Kidney epithelial cell (primary cell): ENCODE data around the gene MAP3K20. TPM values are rescaled to one million over a fixed set of nuclear protein-coding genes. Genes with fewer than 3 reads are reported as not detected.

Experiments used
- DNase-seq: peaks from one replicate; pipeline ENCODE4 v3.0.0-alpha.2; 2010; ENCODE audit warnings: low read depth
- H3K27me3 ChIP-seq: 2 replicates; pipeline ENCODE4 v1.6.0; 2011; ENCODE audit warnings: low read length; ENCODE audit not compliant: control insufficient read depth, insufficient read depth
- H3K36me3 ChIP-seq: 2 replicates; pipeline ENCODE4 v1.5.1; 2011; ENCODE audit warnings: low read length; ENCODE audit not compliant: control insufficient read depth, insufficient read depth
- H3K4me3 ChIP-seq: 2 replicates; pipeline ENCODE4 v1.5.1; 2011; ENCODE audit warnings: low read depth, mild to moderate bottlenecking, control low read depth, low read length
- total RNA-seq: library from RNA; depleted of rRNA; stranded (reverse); fragments of >200 nt; gene quantifications from 2 replicates; pipeline ENCODE4 v1.2.3, GENCODE V29; 2015
- TF ChIP-seq, protein P1 (sequence below): IDR thresholded peaks from 2 replicates; pipeline ENCODE4 v1.5.1; 2011; ENCODE audit warnings: mild to moderate bottlenecking, moderate library complexity, low read length, control low read depth, inconsistent platforms; ENCODE audit not compliant: insufficient read depth, poor library complexity, severe bottlenecking

Gene MAP3K20
- total RNA-seq, 1 donor from 2014 or later, result 18.9 TPM

DNA sequence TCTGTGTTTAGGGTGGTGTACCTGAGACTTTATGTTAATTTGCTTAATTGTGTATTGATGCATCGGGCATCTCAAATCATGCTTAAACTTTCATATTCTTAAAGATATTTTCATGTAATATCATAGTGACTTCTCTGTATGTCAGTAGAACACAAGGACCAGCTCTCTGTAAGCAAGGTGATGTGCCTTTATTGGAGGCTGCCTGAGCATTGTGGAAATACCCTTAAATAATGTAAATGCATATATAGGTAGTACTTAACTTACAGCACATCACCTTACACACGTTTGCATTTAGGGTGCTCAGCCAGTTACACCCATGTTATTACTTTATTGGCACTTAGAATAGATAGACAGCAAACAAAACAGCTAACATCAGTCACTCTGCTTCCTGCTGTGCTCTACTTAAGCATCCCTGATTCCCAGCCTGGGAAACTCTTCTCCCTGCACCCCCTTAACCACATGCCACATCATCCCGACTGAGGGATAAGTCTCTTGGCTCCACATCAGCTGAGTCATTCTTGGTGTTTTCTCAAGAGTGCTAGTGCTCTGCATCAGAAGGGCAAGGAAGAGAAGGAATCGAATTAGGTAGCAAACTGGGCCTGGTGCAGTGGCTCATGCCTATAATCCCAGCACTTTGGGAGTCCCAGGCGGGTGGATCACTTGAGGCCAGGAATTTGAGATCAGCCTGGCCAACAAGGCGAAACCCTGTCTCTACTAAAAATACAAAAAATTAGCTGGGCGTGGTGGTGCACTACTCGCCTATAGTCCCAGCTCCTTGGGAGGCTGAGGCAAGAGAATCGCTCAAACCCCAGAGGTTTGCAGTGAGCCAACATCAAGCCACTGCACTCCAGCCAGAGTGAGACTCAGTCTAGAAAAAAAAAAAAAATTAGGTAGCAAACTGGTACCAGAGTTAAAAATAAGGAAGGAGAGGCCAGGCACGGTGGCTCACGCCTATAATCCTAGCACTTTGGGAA lies 108.7 kb downstream of the MAP3K20 start:
- no peaks in the 10 kb centered on the region for H3K36me3 ChIP-seq
- DNase-seq, result peak; percentile 96
- no peak overlapping the region for H3K4me3 ChIP-seq
- TF ChIP-seq, protein P1, sequence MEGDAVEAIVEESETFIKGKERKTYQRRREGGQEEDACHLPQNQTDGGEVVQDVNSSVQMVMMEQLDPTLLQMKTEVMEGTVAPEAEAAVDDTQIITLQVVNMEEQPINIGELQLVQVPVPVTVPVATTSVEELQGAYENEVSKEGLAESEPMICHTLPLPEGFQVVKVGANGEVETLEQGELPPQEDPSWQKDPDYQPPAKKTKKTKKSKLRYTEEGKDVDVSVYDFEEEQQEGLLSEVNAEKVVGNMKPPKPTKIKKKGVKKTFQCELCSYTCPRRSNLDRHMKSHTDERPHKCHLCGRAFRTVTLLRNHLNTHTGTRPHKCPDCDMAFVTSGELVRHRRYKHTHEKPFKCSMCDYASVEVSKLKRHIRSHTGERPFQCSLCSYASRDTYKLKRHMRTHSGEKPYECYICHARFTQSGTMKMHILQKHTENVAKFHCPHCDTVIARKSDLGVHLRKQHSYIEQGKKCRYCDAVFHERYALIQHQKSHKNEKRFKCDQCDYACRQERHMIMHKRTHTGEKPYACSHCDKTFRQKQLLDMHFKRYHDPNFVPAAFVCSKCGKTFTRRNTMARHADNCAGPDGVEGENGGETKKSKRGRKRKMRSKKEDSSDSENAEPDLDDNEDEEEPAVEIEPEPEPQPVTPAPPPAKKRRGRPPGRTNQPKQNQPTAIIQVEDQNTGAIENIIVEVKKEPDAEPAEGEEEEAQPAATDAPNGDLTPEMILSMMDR, result no peak
- no peaks in the 10 kb centered on the region for H3K27me3 ChIP-seq

DNA sequence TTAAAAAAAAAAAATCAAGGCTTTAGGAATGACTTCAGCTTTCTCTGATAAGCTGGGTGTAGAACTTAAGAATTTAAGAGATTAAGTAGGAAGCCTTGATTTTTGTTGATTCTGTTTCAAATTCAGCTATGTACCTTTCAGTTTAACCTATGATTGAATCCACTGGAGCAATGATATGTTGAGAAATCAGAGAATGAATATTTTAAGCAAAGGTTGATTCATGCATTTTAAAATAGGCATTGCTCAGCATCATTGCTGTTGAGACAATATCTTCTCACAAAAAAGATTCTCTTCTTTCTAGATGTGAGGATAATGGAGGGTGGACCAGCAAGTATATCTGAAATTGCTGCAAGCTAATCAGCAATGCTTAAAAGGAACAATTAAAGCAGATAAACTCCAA lies 109.8 kb downstream of the MAP3K20 start:
- TF ChIP-seq, protein P1, result no peak
- H3K4me3 ChIP-seq, result no peak overlapping the region
- H3K27me3 ChIP-seq, result no peaks in the 10 kb centered on the region
- DNase-seq, result no peak
- H3K36me3 ChIP-seq, result no peaks in the 10 kb centered on the region

DNA sequence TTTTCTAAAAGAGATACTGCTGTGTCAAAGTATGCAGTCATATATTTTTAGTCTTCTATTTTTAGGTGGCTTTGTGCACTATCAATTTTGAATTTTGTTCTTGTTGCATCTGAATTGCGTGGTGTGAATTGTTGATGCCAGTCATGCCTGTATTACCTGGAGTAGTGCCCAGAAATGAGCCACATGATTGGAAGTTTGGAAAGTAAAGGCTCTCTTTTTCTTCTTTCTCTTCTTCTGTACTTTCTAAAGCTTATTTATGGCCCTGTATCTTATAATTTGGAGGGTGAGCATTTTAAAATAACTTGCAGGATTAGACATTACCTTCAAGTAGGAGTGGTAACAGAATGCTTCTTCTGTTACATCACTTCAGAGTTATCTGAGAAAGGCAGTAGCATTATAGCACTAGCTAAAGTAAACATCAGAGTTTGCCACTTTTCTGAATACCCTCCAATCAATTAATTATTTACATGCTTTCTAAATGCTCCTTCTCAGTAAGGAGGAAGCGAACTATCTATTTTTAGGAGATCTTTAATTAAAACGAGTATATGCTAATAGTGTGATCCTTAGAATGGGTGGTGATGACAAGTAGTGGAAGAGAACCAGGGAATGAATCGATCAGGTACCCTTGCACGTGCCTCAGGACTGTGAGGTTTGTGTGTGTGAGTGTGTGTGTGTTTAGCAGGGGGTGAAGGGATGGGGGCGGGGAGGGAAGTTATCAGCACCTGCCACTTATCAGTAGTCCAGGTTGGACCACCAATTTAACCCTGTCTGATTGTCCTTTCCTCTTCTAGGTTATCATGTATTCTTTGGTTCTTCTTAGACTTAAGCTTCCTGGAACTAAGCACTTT lies 112.5 kb downstream of the MAP3K20 start:
- TF ChIP-seq, protein P1, result no peak
- no peaks in the 10 kb centered on the region for H3K27me3 ChIP-seq
- no peak overlapping the region for H3K4me3 ChIP-seq
- no peak for DNase-seq
- H3K36me3 ChIP-seq, result no peaks in the 10 kb centered on the region

DNA sequence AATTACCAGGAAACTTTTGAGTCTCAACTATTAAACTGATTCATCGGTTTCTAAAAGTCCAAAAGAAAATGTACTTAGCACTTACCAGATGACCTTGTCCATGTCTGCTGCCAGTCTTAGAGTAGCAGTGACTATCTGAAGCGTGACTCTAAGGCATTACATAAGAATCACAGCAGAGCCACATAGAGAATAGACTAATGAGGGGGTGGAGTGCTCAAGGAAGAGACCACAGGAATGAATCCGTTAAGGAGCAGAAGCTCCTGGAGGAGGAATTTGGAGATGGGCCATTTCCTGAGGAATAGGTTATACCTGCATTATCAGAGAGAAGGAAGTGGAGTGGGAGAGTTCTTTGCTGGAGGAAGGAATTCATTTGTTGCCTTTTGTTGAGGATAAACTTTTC lies 116.0 kb downstream of the MAP3K20 start:
- DNase-seq, result no peak
- no peaks in the 10 kb centered on the region for H3K36me3 ChIP-seq
- H3K4me3 ChIP-seq, result no peak overlapping the region
- TF ChIP-seq, protein P1, result no peak
- no peaks in the 10 kb centered on the region for H3K27me3 ChIP-seq

DNA sequence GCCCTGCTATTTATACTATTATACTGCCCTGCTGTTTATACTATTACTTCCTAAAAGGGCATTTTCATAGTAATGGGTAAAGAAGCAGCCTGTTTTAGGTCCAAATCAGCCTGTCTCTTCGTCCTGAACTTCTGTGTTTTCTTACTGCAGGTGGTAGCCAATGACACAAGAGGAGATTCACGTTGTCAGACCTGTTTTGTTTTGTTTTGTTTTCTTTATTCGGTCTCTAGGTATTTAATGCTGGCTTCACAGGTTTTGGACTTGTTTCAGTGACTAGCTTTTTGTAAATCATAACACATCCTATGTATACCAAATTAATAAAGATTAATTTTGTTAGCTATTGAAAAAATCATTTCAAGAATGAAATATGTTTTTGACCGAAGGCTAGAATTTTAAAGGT lies 116.4 kb downstream of the MAP3K20 start:
- Histone ChIP-seq H3K4me3 (no peak overlapping the region), H3K27me3 (no peaks in the 10 kb centered on the region), H3K36me3 (no peaks in the 10 kb centered on the region)
- DNase-seq, result no peak
- TF ChIP-seq, protein P1, result no peak
